Activated T-cell treated with anti-CD3 and anti-CD28 coated beads, Interleukin-2, amount 50 U/mL, for 24 hours (primary cell): Measurements from ENCODE around the gene SAMD7.

Experiments used
- DNase-seq: peaks from one replicate; pipeline ENCODE4 v3.0.0-alpha.2; 2020
- H3K27ac Mint-ChIP-seq: 2 replicates; pipeline ENCODE4 v1.8.0; 2020; ENCODE audit warnings: mild to moderate bottlenecking, mixed read lengths
- H3K27me3 Mint-ChIP-seq: 2 replicates; pipeline ENCODE4 v1.8.0; 2020; ENCODE audit warnings: mixed read lengths
- H3K36me3 Mint-ChIP-seq: 2 replicates; pipeline ENCODE4 v1.8.0; 2020; ENCODE audit warnings: low read depth, mixed read lengths
- H3K4me1 Mint-ChIP-seq: 2 replicates; pipeline ENCODE4 v1.8.0; 2020; ENCODE audit warnings: low read depth, mixed read lengths
- H3K4me3 Mint-ChIP-seq: 2 replicates; pipeline ENCODE4 v1.8.0; 2020; ENCODE audit warnings: mild to moderate bottlenecking, moderate library complexity, mixed read lengths
- H3K9me3 Mint-ChIP-seq: 2 replicates; pipeline ENCODE4 v1.8.0; 2020; ENCODE audit warnings: mixed read lengths

Gene SAMD7

DNA sequence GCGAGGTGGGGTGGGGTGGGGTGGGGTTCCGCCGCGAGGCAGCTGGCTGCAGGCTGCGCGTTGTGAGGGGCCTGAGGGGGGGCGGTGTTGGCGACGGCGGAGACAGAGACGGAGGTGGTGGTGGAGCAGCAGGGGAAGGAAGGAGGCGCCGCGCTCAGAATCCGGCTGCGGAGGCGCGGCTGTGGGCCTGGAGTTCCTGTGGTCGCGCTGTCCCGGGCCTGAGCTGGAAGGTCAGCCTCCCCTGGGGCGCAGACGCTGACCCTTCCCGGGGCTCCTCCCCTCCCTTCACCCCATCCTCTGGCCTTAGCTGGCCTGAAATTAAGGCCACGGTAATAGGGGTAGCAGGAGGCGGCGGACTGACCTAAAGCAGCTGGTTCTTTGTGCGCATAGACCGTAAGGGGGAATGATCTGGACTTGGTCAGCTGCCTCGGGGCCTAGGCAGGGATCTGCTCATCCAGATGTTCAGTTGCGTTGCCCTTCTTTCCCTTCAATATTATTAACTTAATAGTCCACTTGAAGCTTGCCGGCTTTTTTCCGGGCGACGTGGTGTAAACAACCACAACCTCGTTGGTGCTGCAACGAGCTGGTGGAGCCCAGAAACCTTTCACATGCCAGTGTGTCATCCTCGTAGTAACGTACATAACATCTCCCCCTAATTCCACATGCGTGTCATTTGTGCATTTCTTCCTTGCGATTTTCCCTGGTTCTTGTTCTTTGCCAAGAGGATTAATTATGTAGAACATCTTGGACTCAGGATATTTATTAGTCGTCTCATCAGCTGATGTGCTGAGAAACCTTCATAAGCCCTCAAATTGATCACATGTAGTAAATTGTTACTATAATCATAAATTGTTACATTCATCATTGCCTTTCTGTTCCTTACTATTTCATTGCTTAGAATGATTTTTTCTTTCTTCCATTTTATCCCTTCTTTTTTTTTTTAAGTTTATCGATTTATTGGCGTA is 55.9 kb downstream of the SAMD7 start:
- Mint-ChIP-seq H3K27ac (peak overlapping the region; percentile 98), H3K36me3 (peaks cover 48% of the 10 kb centered on the region), H3K27me3 (no peaks in the 10 kb centered on the region), H3K4me1 (peaks cover 67% of the 10 kb centered on the region), H3K4me3 (peak overlapping the region; percentile 94), H3K9me3 (no peaks in the 10 kb centered on the region)
- DNase-seq, result no peak

DNA sequence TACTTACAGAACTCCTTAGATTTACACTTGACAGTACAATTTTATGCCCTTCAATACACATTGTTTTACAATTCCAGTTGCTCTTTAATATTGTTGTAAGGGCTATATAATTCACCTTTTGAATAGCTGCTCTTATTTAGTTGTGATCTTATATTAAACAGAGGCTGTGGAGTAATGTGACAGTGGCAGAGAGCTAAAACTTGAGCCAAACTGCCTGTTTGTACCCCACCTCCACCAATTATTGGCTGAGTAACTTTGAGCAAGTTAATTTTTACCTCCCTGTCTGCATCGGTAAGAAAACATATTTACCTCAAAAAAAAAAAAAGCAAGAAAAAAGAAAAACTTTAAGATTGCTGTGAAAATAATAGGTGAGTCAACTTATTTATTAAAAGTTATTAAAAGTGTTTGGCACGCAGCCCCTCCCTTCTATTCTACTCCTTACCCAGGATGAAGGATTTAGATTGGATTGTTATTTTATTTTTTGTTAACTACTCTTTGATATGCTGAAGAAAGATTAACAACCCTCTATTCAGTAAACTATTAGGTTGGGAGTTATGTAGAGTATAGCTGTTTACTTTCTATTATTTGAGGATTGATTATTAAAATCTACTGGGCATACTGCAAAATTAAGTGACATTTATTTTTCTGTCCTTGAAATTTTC is 57.0 kb downstream of the SAMD7 start:
- DNase-seq, result no peak
- Mint-ChIP-seq H3K4me1 (peaks cover 65% of the 10 kb centered on the region), H3K27ac (peak overlapping the region; percentile 65), H3K36me3 (peaks cover 52% of the 10 kb centered on the region), H3K4me3 (peak overlapping the region; percentile 94), H3K27me3 (no peaks in the 10 kb centered on the region), H3K9me3 (no peaks in the 10 kb centered on the region)

DNA sequence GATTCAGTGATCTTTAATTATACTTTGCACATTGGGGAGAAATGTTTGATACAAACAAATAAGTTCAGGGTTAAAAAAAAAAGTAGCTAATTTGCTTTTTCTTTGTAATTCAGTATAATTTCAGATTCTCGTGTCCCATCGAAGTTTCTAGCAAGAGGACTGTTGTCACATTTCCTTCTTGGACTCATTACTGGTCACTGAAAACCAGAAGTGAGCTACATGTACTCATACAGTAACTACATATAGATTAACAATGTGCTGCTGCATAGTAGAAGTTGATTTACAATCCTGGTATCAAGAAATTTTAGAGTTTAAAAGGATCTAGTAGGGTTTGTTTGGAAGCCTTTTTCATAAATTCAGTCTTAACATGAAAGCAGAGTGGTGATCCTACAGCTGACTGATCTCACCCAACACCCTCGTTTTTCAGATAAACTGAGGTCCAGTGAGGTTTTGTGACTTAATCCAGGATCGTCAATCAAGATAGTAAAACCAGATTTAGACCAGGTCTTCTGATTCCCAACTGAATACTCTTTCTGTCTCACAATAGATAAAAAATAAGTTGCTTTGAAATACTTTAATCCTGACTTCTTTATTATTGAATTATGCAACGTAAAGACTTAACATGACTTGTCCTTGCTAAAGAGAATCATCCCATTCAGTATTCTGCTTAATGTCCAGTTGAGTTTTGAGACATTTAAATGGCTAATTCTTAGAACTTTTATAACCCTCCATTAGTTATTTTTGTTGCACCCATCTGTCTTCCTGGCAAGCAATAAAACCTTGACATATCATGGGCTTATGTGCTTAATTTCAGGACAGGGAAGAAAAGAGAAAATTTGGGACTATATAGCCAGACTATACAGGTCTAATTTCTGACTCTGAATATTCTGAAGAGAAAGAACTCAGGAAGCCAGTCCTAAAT is 58.1 kb downstream of the SAMD7 start:
- H3K27me3 Mint-ChIP-seq, result no peaks in the 10 kb centered on the region
- peak overlapping the region; percentile 48 for H3K27ac Mint-ChIP-seq
- H3K9me3 Mint-ChIP-seq, result no peaks in the 10 kb centered on the region
- no peak for DNase-seq
- H3K4me3 Mint-ChIP-seq, result peak overlapping the region; percentile 94
- peaks cover 60% of the 10 kb centered on the region for H3K36me3 Mint-ChIP-seq
- peaks cover 70% of the 10 kb centered on the region for H3K4me1 Mint-ChIP-seq

DNA sequence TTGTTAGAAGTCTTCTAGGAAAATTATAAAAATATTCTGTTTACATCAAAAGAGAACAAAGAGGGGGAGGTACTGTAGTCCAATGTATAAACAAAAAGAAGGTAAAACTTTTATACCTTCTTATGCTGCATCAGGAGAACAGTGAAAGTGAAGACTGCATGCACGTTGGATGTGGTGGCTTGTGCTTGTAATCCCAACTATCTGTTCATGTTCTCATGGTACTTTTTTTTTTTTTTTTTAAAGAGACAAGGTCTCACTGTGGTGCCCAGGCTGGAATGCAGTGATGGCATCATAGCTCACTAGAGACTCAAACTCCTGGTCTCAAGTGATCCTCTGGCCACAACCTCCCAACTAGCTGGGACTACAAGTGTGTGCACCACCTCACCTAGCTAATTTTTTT is 59.5 kb downstream of the SAMD7 start:
- DNase-seq, result no peak
- Mint-ChIP-seq H3K27ac (no peak overlapping the region), H3K36me3 (peaks cover 70% of the 10 kb centered on the region), H3K4me3 (no peak overlapping the region), H3K27me3 (no peaks in the 10 kb centered on the region), H3K9me3 (no peaks in the 10 kb centered on the region), H3K4me1 (peaks cover 66% of the 10 kb centered on the region)

DNA sequence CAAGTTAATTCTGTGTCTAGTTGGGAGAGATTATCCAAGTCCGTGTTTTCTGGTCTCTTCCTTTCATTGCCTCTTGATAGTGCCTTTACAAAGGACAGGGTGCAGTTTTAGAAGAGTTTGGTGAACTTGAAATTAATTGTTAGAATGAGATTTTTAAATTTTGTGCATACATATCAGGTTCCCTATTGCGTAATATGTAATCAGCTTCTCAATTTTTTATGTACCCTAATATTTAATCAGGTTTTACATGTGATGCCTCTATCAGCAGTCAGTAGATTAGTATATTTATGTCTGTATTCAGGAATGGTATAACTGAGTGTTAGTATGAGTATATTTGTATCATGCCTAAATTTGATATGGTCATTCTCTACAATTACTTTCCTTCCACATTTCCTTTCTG is 60.1 kb downstream of the SAMD7 start:
- Mint-ChIP-seq H3K4me3 (no peak overlapping the region), H3K27ac (peak overlapping the region; percentile 2), H3K4me1 (peaks cover 63% of the 10 kb centered on the region), H3K27me3 (no peaks in the 10 kb centered on the region), H3K36me3 (peaks cover 76% of the 10 kb centered on the region), H3K9me3 (no peaks in the 10 kb centered on the region)
- DNase-seq, result no peak

GRCh38 chr3:169980055-169980454 is 68.7 kb downstream of the SAMD7 start:
- H3K4me1 Mint-ChIP-seq, result peaks cover 18% of the 10 kb centered on the region
- peak overlapping the region; percentile 31 for H3K27ac Mint-ChIP-seq
- H3K27me3 Mint-ChIP-seq, result no peaks in the 10 kb centered on the region
- DNase-seq, result no peak
- peaks cover 88% of the 10 kb centered on the region for H3K36me3 Mint-ChIP-seq
- H3K9me3 Mint-ChIP-seq, result no peaks in the 10 kb centered on the region
- no peak overlapping the region for H3K4me3 Mint-ChIP-seq

DNA sequence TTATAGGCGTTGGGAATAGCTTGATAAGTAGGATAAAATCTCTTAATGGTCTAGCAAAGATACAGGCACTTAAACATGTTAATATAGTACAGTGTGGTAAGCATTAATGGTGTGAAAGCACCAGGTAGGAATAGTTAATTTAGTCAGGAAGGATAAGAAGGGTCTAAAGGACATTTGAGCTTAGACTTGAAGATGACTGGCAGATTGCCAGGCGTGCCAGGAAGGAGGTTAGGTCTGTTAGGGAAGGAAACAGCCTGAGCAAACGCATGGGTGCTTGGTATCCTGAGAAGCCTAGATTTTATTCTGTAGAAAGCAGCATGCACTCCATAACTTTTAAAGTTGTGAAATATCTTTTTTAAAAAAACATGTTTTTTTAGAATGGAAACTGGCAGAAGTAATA is 72.9 kb downstream of the SAMD7 start:
- H3K4me1 Mint-ChIP-seq, result peaks cover 14% of the 10 kb centered on the region
- H3K9me3 Mint-ChIP-seq, result no peaks in the 10 kb centered on the region
- H3K27ac Mint-ChIP-seq, result peak overlapping the region; percentile 64
- peaks cover 94% of the 10 kb centered on the region for H3K36me3 Mint-ChIP-seq
- H3K4me3 Mint-ChIP-seq, result no peak overlapping the region
- no peaks in the 10 kb centered on the region for H3K27me3 Mint-ChIP-seq
- DNase-seq, result no peak
